GM12878 (cell line): Measurements from ENCODE around the gene SGSM2. TPM values are rescaled to one million over a fixed set of nuclear protein-coding genes. Genes with fewer than 3 reads are reported as not detected.
A peak's percentile ranks its signal among the peaks of the same experiment; 100 is the strongest.

Experiments
- ASH2L ChIP-seq: fragments of 300-600, 200-600 bp; sonication (generic); IDR thresholded peaks from 2 replicates; pipeline ENCODE4 v1.6.1; 2017; ENCODE audit warnings: low read depth, mild to moderate bottlenecking, borderline replicate concordance
- BACH1 ChIP-seq: fragments of 450-650 bp; IDR thresholded peaks from 2 replicates; pipeline ENCODE4 v1.6.1; 2017; ENCODE audit warnings: mild to moderate bottlenecking, borderline replicate concordance
- CBX3 ChIP-seq: fragments of 200-600 bp; sonication (generic); IDR thresholded peaks from 2 replicates; pipeline ENCODE4 v1.6.1; 2016; ENCODE audit warnings: low read depth, borderline replicate concordance
- GATAD2B ChIP-seq: fragments of 450-650 bp; conservative IDR thresholded peaks from 2 replicates; pipeline ENCODE4 v1.6.1; 2017; ENCODE audit warnings: low read depth, mild to moderate bottlenecking, moderate library complexity
- JUND ChIP-seq: IDR thresholded peaks from 2 replicates; pipeline ENCODE4 v1.6.1; 2012; ENCODE audit warnings: low read depth, mild to moderate bottlenecking, low read length, improper control_type of control experiment, moderate library complexity
- NFXL1 ChIP-seq: fragments of 450-650 bp; IDR thresholded peaks from 2 replicates; pipeline ENCODE4 v1.6.1; 2017; ENCODE audit warnings: antibody characterized with exemption, mild to moderate bottlenecking, borderline replicate concordance
- PML ChIP-seq: IDR thresholded peaks from 2 replicates; pipeline ENCODE4 v1.6.1; 2012; ENCODE audit warnings: low read length, inconsistent platforms
- SMC3 ChIP-seq: IDR thresholded peaks from 2 replicates; pipeline ENCODE4 v1.6.1; 2011; ENCODE audit warnings: low read length, improper control_type of control experiment, borderline replicate concordance
- SREBF1 ChIP-seq: IDR thresholded peaks from 2 replicates; pipeline ENCODE4 v1.6.1; 2012; ENCODE audit warnings: mild to moderate bottlenecking, low read length
- ZBED1 ChIP-seq: IDR thresholded peaks from 2 replicates; pipeline ENCODE4 v1.6.1; 2016; ENCODE audit warnings: borderline replicate concordance
- polyA plus RNA-seq, 11 experiments: library from polyadenylated mRNA; depleted of rRNA in 4 of 11; unstranded in 6 of 11; stranded (reverse) in 5 of 11; fragments of >200 nt; fragmentation: Nextera tagmentation in 4 of 11; fragmentation: Illumina TruSeq in 1 of 11; extraction: Ambion mirVana in 4 of 11; extraction: Trizol in 1 of 11; gene quantifications; 1 replicate in 1 of 11; 2 replicates in 10 of 11; pipeline versions ENCODE4 v1.2.1 to v1.2.3, GENCODE V29; 2011 to 2016; ENCODE audit warnings: inconsistent platforms in 2 of 11, missing spikeins in 2 of 11, low read depth in 1 of 11
- total RNA-seq, 4 experiments: library from RNA; depleted of rRNA in 3 of 4; stranded (reverse); fragments of >200 nt in 3 of 4; fragmentation: Illumina TruSeq in 1 of 4; extraction: Trizol in 1 of 4; gene quantifications; 2 replicates each; pipeline versions ENCODE4 v1.2.1 to v1.2.3, GENCODE V29; 2013 to 2021
- TF ChIP-seq, protein P1 (sequence below): fragments of 150-350 bp; IDR thresholded peaks from 2 replicates; pipeline ENCODE4 v1.6.1; 2016; ENCODE audit warnings: low read depth, low read length
- TF ChIP-seq, protein P2 (sequence below): fragments of 450-650 bp; formaldehyde crosslinking; IDR thresholded peaks from 2 replicates; pipeline ENCODE4 v1.4.0; 2022; ENCODE audit warnings: mild to moderate bottlenecking, moderate library complexity
- TF ChIP-seq, protein P3 (sequence below): IDR thresholded peaks from 2 replicates; pipeline ENCODE4 v1.6.1; 2012; ENCODE audit warnings: mild to moderate bottlenecking, low read depth, low read length
- TF ChIP-seq, protein P4 (sequence below), 3 experiments: IDR thresholded peaks in 2 of 3; conservative IDR thresholded peaks in 1 of 3; 2 replicates each; pipeline ENCODE4 v1.5.1; 2011; ENCODE audit warnings: low read depth in 3 of 3, low read length in 3 of 3, mild to moderate bottlenecking in 3 of 3, control low read depth in 2 of 3, moderate library complexity in 2 of 3, inconsistent platforms in 1 of 3, mixed read lengths in 1 of 3; ENCODE audit not compliant: control insufficient read depth in 2 of 3, insufficient read depth in 1 of 3; ENCODE audit errors: extremely low read depth in 1 of 3
- TF ChIP-seq, protein P5 (sequence below): fragments of 450-650 bp; IDR thresholded peaks from 2 replicates; pipeline ENCODE4 v1.6.1; 2017; ENCODE audit warnings: mild to moderate bottlenecking

SGSM2 gene
- total and polyA plus RNA-seq, 10 of the 15 experiments (the other 5 are each of a cell fraction or from before 2014, with no cell fraction given): 0.50 to 50.9 (median 18.5) TPM

DNA sequence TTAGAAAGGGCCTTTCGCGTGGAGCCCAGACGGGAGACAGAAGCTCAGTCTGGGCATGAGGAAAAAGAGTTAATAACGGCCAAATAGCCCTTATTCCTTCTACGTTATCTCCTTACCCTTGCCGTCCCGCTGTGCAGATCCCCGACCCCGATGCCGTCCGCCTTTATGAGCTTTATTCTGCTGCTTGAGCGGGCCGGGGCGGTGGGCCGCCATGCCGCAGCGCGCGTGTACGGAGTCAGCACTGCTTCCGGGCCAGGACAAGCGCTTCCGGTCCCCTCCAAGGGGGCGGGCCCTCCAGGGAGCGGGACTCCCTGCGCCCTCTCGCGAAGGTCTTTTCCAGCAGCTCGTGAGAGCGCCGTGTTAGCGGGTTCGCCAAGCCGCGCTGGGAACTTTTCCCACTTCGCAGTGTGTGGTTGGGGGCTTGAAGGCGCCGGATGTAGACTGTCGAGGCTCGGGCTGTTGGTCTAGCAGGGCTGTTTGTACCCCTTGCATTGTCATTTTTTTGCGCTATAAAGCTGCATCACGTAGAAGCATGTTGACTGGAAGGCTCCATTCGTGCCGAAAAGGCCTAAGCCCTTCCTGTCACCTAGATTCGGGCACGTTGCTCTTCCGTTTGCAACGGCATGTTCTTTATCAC, 968 bp upstream of the SGSM2 start, which contains the start of gene TSR1 (continued):
- TF ChIP-seq, protein P1, sequence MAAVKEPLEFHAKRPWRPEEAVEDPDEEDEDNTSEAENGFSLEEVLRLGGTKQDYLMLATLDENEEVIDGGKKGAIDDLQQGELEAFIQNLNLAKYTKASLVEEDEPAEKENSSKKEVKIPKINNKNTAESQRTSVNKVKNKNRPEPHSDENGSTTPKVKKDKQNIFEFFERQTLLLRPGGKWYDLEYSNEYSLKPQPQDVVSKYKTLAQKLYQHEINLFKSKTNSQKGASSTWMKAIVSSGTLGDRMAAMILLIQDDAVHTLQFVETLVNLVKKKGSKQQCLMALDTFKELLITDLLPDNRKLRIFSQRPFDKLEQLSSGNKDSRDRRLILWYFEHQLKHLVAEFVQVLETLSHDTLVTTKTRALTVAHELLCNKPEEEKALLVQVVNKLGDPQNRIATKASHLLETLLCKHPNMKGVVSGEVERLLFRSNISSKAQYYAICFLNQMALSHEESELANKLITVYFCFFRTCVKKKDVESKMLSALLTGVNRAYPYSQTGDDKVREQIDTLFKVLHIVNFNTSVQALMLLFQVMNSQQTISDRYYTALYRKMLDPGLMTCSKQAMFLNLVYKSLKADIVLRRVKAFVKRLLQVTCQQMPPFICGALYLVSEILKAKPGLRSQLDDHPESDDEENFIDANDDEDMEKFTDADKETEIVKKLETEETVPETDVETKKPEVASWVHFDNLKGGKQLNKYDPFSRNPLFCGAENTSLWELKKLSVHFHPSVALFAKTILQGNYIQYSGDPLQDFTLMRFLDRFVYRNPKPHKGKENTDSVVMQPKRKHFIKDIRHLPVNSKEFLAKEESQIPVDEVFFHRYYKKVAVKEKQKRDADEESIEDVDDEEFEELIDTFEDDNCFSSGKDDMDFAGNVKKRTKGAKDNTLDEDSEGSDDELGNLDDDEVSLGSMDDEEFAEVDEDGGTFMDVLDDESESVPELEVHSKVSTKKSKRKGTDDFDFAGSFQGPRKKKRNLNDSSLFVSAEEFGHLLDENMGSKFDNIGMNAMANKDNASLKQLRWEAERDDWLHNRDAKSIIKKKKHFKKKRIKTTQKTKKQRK: no peak
- TF ChIP-seq, protein P2, sequence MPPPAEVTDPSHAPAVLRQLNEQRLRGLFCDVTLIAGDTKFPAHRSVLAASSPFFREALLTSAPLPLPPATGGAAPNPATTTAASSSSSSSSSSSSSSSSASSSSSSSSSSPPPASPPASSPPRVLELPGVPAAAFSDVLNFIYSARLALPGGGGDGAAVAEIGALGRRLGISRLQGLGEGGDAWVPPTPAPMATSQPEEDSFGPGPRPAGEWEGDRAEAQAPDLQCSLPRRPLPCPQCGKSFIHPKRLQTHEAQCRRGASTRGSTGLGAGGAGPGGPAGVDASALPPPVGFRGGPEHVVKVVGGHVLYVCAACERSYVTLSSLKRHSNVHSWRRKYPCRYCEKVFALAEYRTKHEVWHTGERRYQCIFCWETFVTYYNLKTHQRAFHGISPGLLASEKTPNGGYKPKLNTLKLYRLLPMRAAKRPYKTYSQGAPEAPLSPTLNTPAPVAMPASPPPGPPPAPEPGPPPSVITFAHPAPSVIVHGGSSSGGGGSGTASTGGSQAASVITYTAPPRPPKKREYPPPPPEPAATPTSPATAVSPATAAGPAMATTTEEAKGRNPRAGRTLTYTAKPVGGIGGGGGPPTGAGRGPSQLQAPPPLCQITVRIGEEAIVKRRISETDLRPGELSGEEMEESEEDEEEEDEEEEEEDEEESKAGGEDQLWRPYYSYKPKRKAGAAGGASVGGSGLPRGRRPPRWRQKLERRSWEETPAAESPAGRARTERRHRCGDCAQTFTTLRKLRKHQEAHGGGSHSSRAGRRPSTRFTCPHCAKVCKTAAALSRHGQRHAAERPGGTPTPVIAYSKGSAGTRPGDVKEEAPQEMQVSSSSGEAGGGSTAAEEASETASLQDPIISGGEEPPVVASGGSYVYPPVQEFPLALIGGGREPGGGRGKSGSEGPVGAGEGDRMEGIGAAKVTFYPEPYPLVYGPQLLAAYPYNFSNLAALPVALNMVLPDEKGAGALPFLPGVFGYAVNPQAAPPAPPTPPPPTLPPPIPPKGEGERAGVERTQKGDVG: no peak
- TF ChIP-seq SREBF1 (peak; percentile 81), GATAD2B (peak; percentile 36), ASH2L (peak; percentile 64; the same call in 1 of the 2 replicates), BACH1 (no peak), PML (peak; percentile 83), JUND (no peak), CBX3 (no peak), NFXL1 (no peak), ZBED1 (no peak), SMC3 (peak; percentile 23; the same call in 1 of the 2 replicates)
- TF ChIP-seq, protein P3, sequence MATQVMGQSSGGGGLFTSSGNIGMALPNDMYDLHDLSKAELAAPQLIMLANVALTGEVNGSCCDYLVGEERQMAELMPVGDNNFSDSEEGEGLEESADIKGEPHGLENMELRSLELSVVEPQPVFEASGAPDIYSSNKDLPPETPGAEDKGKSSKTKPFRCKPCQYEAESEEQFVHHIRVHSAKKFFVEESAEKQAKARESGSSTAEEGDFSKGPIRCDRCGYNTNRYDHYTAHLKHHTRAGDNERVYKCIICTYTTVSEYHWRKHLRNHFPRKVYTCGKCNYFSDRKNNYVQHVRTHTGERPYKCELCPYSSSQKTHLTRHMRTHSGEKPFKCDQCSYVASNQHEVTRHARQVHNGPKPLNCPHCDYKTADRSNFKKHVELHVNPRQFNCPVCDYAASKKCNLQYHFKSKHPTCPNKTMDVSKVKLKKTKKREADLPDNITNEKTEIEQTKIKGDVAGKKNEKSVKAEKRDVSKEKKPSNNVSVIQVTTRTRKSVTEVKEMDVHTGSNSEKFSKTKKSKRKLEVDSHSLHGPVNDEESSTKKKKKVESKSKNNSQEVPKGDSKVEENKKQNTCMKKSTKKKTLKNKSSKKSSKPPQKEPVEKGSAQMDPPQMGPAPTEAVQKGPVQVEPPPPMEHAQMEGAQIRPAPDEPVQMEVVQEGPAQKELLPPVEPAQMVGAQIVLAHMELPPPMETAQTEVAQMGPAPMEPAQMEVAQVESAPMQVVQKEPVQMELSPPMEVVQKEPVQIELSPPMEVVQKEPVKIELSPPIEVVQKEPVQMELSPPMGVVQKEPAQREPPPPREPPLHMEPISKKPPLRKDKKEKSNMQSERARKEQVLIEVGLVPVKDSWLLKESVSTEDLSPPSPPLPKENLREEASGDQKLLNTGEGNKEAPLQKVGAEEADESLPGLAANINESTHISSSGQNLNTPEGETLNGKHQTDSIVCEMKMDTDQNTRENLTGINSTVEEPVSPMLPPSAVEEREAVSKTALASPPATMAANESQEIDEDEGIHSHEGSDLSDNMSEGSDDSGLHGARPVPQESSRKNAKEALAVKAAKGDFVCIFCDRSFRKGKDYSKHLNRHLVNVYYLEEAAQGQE: 0 out of 2 replicates have a peak, but pooled peaks have one; percentile 33
- TF ChIP-seq, protein P4, sequence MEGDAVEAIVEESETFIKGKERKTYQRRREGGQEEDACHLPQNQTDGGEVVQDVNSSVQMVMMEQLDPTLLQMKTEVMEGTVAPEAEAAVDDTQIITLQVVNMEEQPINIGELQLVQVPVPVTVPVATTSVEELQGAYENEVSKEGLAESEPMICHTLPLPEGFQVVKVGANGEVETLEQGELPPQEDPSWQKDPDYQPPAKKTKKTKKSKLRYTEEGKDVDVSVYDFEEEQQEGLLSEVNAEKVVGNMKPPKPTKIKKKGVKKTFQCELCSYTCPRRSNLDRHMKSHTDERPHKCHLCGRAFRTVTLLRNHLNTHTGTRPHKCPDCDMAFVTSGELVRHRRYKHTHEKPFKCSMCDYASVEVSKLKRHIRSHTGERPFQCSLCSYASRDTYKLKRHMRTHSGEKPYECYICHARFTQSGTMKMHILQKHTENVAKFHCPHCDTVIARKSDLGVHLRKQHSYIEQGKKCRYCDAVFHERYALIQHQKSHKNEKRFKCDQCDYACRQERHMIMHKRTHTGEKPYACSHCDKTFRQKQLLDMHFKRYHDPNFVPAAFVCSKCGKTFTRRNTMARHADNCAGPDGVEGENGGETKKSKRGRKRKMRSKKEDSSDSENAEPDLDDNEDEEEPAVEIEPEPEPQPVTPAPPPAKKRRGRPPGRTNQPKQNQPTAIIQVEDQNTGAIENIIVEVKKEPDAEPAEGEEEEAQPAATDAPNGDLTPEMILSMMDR (IDR thresholded peaks at IDR 0.05 in 2 of 3, conservative IDR thresholded peaks at IDR 0.05 in 1 of 3; ENCODE audit: control insufficient read depth in 2 of 3, extremely low read depth in 1 of 3, insufficient read depth in 1 of 3, low read depth in 3 of 3, low read length in 3 of 3): peak in 2 of 3 experiments; percentile 29 to 45; a peak in 2 of 6 replicates
- TF ChIP-seq, protein P5, sequence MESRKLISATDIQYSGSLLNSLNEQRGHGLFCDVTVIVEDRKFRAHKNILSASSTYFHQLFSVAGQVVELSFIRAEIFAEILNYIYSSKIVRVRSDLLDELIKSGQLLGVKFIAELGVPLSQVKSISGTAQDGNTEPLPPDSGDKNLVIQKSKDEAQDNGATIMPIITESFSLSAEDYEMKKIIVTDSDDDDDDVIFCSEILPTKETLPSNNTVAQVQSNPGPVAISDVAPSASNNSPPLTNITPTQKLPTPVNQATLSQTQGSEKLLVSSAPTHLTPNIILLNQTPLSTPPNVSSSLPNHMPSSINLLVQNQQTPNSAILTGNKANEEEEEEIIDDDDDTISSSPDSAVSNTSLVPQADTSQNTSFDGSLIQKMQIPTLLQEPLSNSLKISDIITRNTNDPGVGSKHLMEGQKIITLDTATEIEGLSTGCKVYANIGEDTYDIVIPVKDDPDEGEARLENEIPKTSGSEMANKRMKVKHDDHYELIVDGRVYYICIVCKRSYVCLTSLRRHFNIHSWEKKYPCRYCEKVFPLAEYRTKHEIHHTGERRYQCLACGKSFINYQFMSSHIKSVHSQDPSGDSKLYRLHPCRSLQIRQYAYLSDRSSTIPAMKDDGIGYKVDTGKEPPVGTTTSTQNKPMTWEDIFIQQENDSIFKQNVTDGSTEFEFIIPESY: no peak
